Stimulated activated CD4-positive, alpha-beta T cell treated with anti-CD3 and anti-CD28 coated beads, Interleukin-4, amount 100 ng/mL, for 48 hours (primary cell): ENCODE measurements around the gene ZNF385B.

Experiments used
- DNase-seq, 2 donors: peaks; one replicate each; pipeline ENCODE4 v3.0.0-alpha.2; 2020; ENCODE audit warnings: low read depth in 2 of 2

Gene ZNF385B

GRCh38 chr2:179555691-179556283 is 305.6 kb downstream of the ZNF385B start:
- DNase-seq, result no peak

DNA sequence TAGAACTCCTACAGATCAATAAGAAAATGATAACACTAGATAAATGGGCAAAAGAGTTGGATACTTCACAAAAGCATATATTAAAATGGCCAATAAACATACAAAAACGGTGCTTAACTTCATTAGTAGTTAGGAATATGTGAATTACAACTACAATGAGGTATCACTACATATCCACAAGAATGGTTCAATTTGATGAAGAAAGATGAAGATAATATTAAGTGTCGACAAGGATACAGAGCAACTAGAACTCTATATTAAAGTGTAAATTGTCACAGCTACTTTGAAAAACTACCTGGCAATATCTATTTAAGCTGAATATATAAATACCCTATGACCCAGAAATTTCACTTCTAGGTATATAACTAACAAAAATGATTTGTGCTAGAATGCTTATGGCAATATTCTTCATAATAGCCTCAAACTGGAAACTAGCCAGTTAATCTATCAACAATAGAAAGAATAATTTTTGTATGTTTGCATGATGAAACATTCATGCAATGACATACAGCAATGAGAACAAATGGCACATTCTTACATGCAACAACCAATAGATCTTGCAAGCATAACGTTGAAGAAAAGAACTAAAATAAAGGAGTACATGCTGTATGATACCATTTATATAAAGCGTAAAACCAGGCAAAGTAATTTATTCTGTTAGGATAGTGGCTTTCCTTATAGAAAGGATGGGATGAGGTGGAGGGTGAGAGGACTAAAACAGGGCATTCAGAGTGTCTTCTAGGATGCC is 306.6 kb downstream of the ZNF385B start:
- no peak for DNase-seq

- no peak for DNase-seq
Observed at GRCh38 chr2:179553382-179553781, 308.0 kb downstream of the ZNF385B start.

DNA sequence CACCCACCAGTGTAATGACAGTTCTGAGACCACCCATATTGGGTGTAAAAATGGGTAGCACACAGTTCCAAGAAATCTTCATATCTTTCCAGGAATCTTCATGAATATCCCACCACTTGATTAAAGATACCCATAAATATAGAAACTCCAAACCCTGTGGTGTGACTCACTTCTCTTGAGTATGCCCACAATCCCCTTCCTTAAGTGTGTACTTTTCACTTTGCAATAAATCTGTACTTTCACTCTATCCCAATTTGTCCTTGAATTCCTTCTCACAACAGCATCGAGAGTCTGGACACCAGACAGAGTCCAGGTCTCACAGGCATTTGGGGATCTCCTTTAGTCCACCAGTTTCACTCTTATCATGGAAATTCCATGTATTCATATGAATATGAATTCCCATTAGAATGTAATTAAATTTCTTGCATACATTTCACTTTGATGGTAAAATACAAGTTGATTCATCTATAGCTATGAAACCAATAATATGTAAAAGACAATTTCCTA is 309.8 kb downstream of the ZNF385B start:
- DNase-seq, result no peak

DNA sequence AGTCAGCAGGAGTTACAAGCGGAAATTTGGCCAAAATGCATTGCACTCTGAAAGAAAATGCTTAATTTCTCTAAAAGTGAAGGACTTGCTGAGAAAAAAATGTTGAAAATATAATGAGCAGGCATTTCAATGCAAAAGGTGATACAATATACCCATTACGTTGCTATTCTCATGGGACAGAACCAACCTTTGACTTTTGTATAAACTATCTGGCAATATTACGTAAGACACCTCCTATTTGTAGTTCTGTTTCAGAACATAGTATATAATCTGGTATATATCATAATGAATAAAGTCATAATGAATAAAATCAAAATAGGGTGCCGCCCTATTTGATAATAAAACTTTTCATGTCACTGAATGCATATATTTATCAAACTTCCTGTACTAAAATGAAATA is 310.6 kb downstream of the ZNF385B start:
- no peak for DNase-seq

DNA sequence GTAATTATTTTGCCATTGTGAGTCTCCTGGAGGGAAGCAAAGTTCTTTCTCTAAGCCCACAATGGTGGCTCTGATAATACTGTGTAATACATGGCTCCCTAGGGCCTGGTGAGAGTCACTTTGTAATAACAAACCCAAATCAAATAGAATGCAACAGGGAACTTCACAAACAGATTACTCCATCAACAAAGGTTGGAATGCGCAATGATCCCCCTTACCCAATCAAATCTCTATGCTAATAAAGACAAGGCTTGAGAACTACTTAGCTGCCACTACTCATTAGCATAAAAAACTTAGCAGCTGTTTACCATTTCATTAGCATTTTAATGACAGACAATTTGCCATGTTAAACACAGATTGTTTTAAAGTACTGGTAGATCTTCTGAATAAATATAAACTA is 311.2 kb downstream of the ZNF385B start:
- DNase-seq, result no peak

DNA sequence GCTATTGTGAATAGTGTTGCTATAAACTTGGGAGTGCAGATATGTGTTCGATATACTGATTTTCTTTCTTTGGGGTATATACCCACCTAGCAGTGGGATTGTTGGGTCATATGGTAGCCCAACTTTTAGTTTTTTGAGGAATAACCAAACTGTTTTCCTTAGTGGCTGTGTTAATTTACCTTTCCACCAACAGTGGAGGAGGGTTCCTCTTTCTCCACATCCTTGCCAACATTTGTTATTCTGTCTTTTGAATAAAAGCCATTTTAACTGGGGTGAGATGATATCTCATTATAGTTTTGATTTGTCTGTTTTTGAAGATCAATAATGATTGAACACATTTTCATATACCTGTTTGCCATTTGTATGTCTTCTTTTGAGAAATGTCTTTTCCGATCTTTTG is 314.8 kb downstream of the ZNF385B start:
- DNase-seq, result no peak

- DNase-seq, result no peak
Observed at GRCh38 chr2:179545024-179545423, 316.4 kb downstream of the ZNF385B start.

GRCh38 chr2:179543361-179543901 is 318.0 kb downstream of the ZNF385B start:
- DNase-seq, result no peak

DNA sequence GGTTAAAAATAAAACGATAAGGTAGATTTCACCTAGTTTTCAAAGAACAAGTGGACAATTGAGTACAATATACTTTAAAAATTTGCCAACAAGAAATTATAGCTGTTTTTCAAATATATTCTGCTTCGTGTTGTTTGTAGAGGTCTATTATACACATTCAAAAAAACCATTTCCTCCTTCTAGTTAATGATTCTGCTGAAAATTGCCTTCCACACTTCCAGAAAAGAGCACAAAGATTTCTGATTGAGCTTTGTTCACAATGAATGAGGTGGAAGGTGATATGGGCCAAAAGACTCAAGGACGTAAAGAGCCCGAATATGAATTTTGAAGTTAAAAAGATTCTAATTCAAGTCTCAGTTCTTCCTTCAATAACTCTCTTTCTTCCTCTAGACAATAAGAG is 319.8 kb downstream of the ZNF385B start:
- no peak for DNase-seq

GRCh38 chr2:179539124-179539511 is 322.3 kb downstream of the ZNF385B start:
- no peak for DNase-seq

DNA sequence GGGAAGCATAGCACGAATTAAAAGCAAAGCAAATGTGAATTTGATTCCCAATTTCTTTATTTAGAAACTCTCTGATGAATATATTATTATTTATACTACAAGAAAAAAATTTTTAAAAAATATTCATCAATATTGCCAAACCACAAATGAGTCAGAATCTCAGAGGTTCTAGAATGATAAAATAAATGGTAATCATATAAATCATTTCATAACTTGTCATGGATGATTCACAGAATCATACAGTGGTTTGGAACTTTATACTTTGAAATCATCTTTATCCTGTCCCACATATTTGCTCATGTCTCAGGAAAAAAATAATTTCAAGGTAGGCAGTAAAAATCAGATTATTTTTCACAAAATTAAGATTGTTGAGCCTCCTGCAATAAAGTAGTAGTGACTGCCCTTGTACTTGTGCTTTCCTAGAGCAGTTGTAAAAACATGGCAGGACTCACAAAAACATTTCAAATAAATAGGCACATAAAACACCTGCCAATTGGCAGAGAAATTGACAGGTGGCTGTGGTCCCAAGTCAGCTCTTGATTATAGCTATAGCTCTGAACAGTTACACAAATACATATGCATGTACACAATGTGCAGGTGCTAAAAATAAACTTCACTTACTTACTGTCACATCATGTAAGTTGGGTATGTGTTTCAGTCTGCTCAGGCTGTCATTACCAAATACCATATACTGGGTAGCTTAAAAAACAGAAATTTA is 322.8 kb downstream of the ZNF385B start:
- no peak for DNase-seq

- no peak for DNase-seq
Observed at GRCh38 chr2:179536185-179536584, 325.2 kb downstream of the ZNF385B start.

GRCh38 chr2:179533875-179534274 is 327.5 kb downstream of the ZNF385B start:
- DNase-seq, result no peak

DNA sequence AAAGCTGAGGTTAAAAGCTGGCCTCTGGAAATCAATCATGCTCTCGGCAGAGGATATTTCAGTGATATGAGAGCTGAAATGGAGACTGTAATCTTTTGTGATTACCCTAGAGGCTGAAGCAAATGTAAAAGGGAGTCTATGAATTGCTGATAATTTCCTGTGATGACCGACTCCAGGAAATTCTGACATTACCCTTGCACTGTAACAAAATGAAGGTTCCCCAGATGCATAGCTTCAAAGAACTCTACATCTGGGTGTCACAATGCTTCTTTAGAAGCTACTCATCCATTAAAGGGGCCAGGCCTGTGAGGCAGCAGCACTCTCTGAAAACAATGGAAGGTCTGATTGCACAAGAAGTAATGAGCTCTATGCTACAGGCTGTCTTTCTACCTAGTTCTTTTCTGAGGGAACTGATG is 328.5 kb downstream of the ZNF385B start:
- DNase-seq, result no peak

GRCh38 chr2:179528576-179529069 is 332.8 kb downstream of the ZNF385B start:
- no peak for DNase-seq

DNA sequence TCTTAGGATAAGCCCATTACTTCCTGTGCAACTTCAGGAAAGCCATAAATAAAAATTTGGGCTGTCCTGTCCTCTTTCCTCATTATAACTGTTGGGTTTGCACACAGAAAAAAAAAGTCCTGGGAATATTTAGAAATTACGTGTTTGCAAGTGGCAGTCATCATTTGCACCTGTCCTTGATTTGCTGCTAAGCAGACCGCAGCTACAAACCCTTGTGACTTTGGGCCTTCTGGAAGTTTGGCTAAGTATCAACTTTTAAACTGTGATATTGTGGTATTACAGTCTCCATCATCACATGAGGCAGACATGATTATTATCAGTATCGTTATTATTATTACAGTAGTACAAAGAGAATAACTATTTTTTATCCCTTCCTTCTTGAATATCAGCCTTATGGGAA is 336.1 kb downstream of the ZNF385B start:
- no peak for DNase-seq

DNA sequence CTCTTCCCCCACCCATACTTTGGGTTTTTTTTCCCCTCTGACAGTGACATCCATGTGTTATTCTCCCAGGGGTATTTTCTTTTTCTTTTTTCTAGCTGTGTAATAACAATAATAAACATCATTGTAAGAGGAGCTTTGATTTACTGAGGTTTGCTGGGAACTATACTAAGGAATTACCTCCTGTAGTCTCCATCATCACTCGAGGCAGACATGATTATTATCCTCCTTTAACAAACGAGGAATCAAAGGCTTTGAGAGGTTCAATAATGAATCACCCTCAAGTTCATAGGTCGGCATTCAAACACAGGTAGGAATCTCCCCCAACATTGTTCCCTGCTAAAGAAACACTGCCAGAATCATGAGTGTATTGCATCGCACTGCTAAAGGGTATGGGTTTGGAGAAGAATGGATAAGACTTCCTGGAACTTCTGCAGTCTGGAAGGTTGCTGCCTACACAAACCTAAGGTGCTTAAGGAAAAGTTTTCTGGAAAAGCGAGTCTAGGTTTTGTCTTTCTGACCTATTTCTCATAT is 336.5 kb downstream of the ZNF385B start:
- DNase-seq, result no peak

DNA sequence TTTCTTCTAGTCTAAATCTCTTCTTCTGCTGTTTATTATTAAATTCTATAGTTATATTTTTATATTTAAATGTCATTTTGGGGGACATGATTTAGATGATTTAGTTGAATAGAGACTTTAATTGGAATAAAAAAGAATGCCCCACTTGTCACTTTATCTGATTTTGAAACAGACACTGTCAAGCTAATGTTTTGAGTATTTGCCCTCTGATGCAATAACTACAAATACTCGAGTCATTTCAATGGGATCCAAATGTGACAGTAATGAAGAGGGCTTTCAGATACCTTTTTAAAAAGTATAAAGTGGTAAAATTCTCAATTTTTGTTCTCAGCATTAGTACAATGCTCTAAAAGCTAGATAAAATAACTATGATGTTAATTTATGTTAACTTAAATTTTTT is 339.5 kb downstream of the ZNF385B start:
- DNase-seq, result no peak

DNA sequence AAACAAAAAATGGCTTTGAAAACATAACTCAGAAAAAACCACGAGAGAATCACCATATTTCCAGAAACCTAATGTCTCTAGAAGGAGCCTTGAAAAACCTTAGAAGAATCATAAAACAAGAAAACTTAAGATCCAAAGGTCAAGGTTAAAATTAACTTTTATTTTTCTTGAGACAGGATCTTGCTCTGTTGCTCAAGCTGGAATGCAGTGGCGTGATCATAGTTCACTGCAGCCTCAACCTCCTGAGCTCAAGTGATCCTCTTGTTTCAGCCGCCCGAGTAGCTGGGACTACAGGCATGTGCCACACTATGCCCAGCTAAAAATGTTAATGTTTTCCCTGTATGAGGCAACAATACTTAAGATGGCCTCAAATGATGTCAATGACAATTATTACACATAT is 342.6 kb downstream of the ZNF385B start:
- no peak for DNase-seq

GRCh38 chr2:179513181-179513580 is 348.2 kb downstream of the ZNF385B start:
- no peak for DNase-seq
